DOHH2 (cell line): ENCODE results near the gene TRAPPC1.

Source experiments
- H3F3A ChIP-seq: fragments of 200-600 bp; sonication (generic), shearing (Covaris generic); 2 replicates; pipeline ENCODE4 v1.6.0; 2016; ENCODE audit warnings: antibody characterized with exemption, mild to moderate bottlenecking; ENCODE audit not compliant: control insufficient read depth, insufficient read depth
- H3K27ac ChIP-seq: fragments of 200-600 bp; sonication (generic); 2 replicates; pipeline ENCODE4 v1.5.1; 2014; ENCODE audit warnings: low read depth, mild to moderate bottlenecking, low read length, moderate library complexity
- H3K27me3 ChIP-seq: fragments of 200-600 bp; sonication (generic); 2 replicates; pipeline ENCODE4 v1.6.1; 2014; ENCODE audit warnings: mild to moderate bottlenecking, low read length, mixed read lengths; ENCODE audit not compliant: control insufficient read depth
- H3K36me3 ChIP-seq: fragments of 200-600 bp; sonication (generic); 2 replicates; pipeline ENCODE4 v1.6.1; 2014; ENCODE audit warnings: mild to moderate bottlenecking, low read length, moderate library complexity, mixed read lengths; ENCODE audit not compliant: control insufficient read depth
- H3K4me1 ChIP-seq: fragments of 200-600 bp; sonication (generic); 2 replicates; pipeline ENCODE4 v1.6.1; 2014; ENCODE audit warnings: mild to moderate bottlenecking, low read length, mixed read lengths; ENCODE audit not compliant: control insufficient read depth
- H3K4me2 ChIP-seq: fragments of 200-600 bp; sonication (generic); 2 replicates; pipeline ENCODE4 v1.6.0; 2014; ENCODE audit warnings: mild to moderate bottlenecking, low read length, moderate library complexity
- H3K4me3 ChIP-seq: fragments of 200-600 bp; sonication (generic); 2 replicates; pipeline ENCODE4 v1.5.1; 2014; ENCODE audit warnings: mild to moderate bottlenecking, low read length, mixed read lengths
- H3K79me2 ChIP-seq: fragments of 200-600 bp; sonication (generic); 2 replicates; pipeline ENCODE4 v1.6.1; 2014; ENCODE audit warnings: mild to moderate bottlenecking, low read length, mixed read lengths; ENCODE audit not compliant: control insufficient read depth
- H3K9me2 ChIP-seq: fragments of 200-600 bp; sonication (generic); replicated peaks from 2 replicates; pipeline ENCODE4 v1.6.1; 2014; ENCODE audit warnings: mild to moderate bottlenecking, low read length, mixed read lengths; ENCODE audit not compliant: control insufficient read depth
- H3K9me3 ChIP-seq: fragments of 200-600 bp; sonication (generic); 2 replicates; pipeline ENCODE4 v1.6.1; 2014; ENCODE audit warnings: antibody characterized with exemption, low read length, mixed read lengths; ENCODE audit not compliant: control insufficient read depth, insufficient read depth
- H4K20me1 ChIP-seq: fragments of 200-600 bp; sonication (generic); 2 replicates; pipeline ENCODE4 v1.6.0; 2014; ENCODE audit warnings: low read depth, mild to moderate bottlenecking, antibody characterized with exemption, low read length, moderate library complexity; ENCODE audit not compliant: control insufficient read depth, insufficient read depth
- CTCF ChIP-seq: fragments of 200-600 bp; sonication (generic); IDR thresholded peaks from one replicate; pipeline ENCODE4 v1.5.1; 2014; ENCODE audit warnings: antibody characterized with exemption, mild to moderate bottlenecking, low read depth, low read length; ENCODE audit not compliant: poor library complexity, severe bottlenecking
- EZH2phosphoT487 ChIP-seq: fragments of 200-600 bp; sonication (generic); IDR thresholded peaks from 2 replicates; pipeline ENCODE4 v1.6.1; 2017; ENCODE audit warnings: borderline replicate concordance, mild to moderate bottlenecking, antibody characterized with exemption, low read length, moderate library complexity, mixed read lengths

TRAPPC1 gene

DNA sequence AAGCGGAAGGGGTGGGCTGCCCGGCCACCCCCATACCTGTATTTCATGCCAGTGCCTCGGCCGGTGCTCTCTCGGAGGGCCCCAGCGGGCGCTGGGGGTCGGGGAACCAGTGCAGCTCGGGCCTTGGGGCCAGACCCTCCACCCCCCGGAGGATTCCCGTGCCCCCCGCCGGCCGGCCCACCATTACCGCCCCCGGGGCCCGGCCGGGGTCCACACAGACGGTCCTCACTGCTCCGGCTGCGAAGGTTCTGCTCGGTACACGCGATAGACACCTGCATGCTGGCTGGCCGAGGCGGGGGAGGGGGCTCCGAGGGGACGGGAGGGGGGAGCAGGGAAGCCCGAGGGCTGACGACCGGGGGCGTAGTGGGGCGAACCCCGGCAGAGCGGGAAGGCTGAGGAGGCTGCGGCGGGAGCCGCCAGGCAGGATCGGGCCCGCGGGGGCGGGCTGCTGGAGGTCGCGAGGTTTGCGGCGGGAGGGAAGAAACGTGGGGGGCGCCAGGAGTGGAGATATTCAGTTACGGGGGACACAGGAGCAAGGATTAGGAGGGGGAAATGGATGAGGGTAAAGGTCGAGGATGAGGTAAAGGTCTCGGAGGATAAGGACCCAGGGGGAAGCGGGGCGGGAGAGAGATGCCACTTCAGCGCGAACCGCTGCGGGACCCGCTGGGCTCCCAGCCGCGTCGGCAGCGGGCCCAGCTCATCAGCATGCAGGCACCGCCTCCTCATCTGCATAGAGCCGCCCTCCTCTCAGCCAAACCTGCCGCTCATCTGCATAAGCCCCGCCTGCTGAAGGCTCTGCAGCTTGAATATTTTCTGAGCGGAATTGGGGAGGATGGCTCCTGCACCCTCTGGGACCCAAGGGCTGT is 2.4 kb downstream of the TRAPPC1 start, which contains the start of gene KCNAB3:
Gene KCNAB3, minus strand, starts transcription at position 699 of the 866 bp plus-strand sequence. Its CDS starts 421 bp downstream, at position 278.
- no peak within 1 kb of the TSS for H3K27ac ChIP-seq
- no peaks in the 10 kb centered on the region for H3K27me3 ChIP-seq
- peak within 1 kb of the TSS; percentile 70 for H3K4me2 ChIP-seq
- no peaks in the 10 kb centered on the region for H3K9me3 ChIP-seq
- peaks cover 18% of the 10 kb centered on the region for H3K36me3 ChIP-seq
- no peak for TF ChIP-seq CTCF
- TF ChIP-seq EZH2phosphoT487 = no peak
- no peaks in the 10 kb centered on the region for H4K20me1 ChIP-seq
- H3K4me1 ChIP-seq = peaks cover 22% of the 10 kb centered on the region
- H3K4me3 ChIP-seq = peak within 1 kb of the TSS; percentile 96
- H3F3A ChIP-seq = no peaks in the 10 kb centered on the region
- H3K79me2 ChIP-seq = peaks cover 40% of the 10 kb centered on the region
- no peaks in the 10 kb centered on the region for H3K9me2 ChIP-seq

DNA sequence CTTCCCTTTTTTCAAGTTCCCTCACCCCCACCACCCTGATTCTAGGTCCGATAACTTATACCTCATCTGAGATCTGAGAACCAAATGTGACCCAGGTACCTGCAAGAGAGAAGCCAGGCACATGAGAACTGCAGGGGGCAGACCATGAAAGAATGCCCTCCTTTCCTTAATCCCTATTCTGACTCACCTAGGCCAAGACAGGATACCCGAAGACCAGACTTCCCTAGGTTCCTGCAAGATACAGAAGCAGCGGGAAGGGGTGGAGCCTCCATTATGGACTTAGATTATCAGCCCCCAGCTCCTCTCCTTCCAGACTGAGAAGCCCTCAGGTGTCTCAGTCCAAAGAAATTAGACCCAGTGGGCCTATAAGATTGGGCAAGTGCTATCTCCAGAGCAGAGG is 4.2 kb downstream of the TRAPPC1 start:
- Histone ChIP-seq H3K4me2 (no peak overlapping the region), H3K9me3 (no peaks in the 10 kb centered on the region), H3K36me3 (peaks cover 15% of the 10 kb centered on the region), H3K27me3 (no peaks in the 10 kb centered on the region), H3K4me1 (peaks cover 19% of the 10 kb centered on the region), H3K9me2 (no peaks in the 10 kb centered on the region), H4K20me1 (no peaks in the 10 kb centered on the region), H3F3A (no peaks in the 10 kb centered on the region), H3K79me2 (peaks cover 22% of the 10 kb centered on the region), H3K27ac (no peak overlapping the region), H3K4me3 (no peak overlapping the region)
- TF ChIP-seq EZH2phosphoT487 (no peak), CTCF (no peak)

- Histone ChIP-seq H3K9me2 (no peaks in the 10 kb centered on the region), H3K27me3 (no peaks in the 10 kb centered on the region), H3K9me3 (no peaks in the 10 kb centered on the region), H3K36me3 (0 out of 2 replicates have a peak, but pooled peaks cover 5% of the 10 kb centered on the region), H3K27ac (no peak overlapping the region), H3F3A (peaks cover 6% of the 10 kb centered on the region; the same call in 1 of the 2 replicates), H3K4me1 (peaks cover 15% of the 10 kb centered on the region), H4K20me1 (no peaks in the 10 kb centered on the region), H3K4me3 (peak overlapping the region; percentile 55), H3K79me2 (no peaks in the 10 kb centered on the region), H3K4me2 (peak overlapping the region; percentile 75)
- TF ChIP-seq EZH2phosphoT487 (no peak), CTCF (peak; percentile 30)
Measured at GRCh38 chr17:7922845-7923628, 8.7 kb downstream of the TRAPPC1 start.
